Panc1 (cell line): ENCODE data around the gene TTR. TPM values are rescaled to one million over a fixed set of nuclear protein-coding genes. Genes with fewer than 3 reads are reported as not detected.

ENCODE experiments used
- ATAC-seq: fragments of 200-7000 bp; cut with Tn5 transposase; 2 replicates; pipeline ENCODE4 v1.9.1; 2020; ENCODE audit warnings: mild to moderate bottlenecking, moderate library complexity
- BruUV-seq: library from RNA; stranded (reverse); fragments of 400-500 nt; replicated peaks from 2 replicates; lab custom pipeline; 2021; lab: Mats Ljungman, UMichigan
- CTCF ChIA-PET: fragments of 300-600 bp; sonication (Branson Sonifier 250); formaldehyde crosslinking; loops from one replicate; lab custom pipeline; 2022; ENCODE audit warnings: antibody characterized with exemption; lab: Charles Lee
- POLR2A ChIA-PET: fragments of 300-600 bp; sonication (Branson Sonifier 250); formaldehyde crosslinking; loops from one replicate; lab custom pipeline; 2022; ENCODE audit warnings: antibody characterized with exemption; lab: Charles Lee
- DNase-seq: peaks from one replicate; pipeline ENCODE4 v3.0.0-alpha.2; 2010; ENCODE audit warnings: low read depth, low spot score
- H3K27ac ChIP-seq: 2 replicates; pipeline ENCODE4 v1.5.1; 2011; ENCODE audit warnings: mild to moderate bottlenecking, low read length, inconsistent platforms
- H3K27me3 ChIP-seq: fragments of 200-500 bp; sonication (Bioruptor generic); 2 replicates; pipeline ENCODE4 v1.6.0; 2014; ENCODE audit warnings: low read length, inconsistent platforms; ENCODE audit not compliant: control insufficient read depth, insufficient read depth
- H3K36me3 ChIP-seq: fragments of 200-500 bp; sonication (Bioruptor generic); 2 replicates; pipeline ENCODE4 v1.5.1; 2014; ENCODE audit warnings: inconsistent platforms, mild to moderate bottlenecking, low read length, moderate library complexity; ENCODE audit not compliant: control insufficient read depth, insufficient read depth
- H3K4me1 ChIP-seq: 2 replicates; pipeline ENCODE4 v1.5.1; 2011; ENCODE audit warnings: inconsistent platforms, mild to moderate bottlenecking, low read length, moderate library complexity; ENCODE audit not compliant: control insufficient read depth, insufficient read depth
- H3K4me3 ChIP-seq, 2 experiments: 2 replicates each; pipeline ENCODE4 v1.5.1; 2011 to 2012; ENCODE audit warnings: low read depth in 2 of 2, low read length in 2 of 2, mild to moderate bottlenecking in 2 of 2, inconsistent platforms in 1 of 2, moderate library complexity in 1 of 2
- H3K9me3 ChIP-seq: fragments of 200-500 bp; sonication (Bioruptor generic); 2 replicates; pipeline ENCODE4 v1.5.1; 2014; ENCODE audit warnings: low read depth, mild to moderate bottlenecking, inconsistent platforms, low read length, moderate library complexity; ENCODE audit not compliant: control insufficient read depth, insufficient read depth
- CTCF ChIP-seq: fragments of 450-650 bp; IDR thresholded peaks from 2 replicates; pipeline ENCODE4 v1.5.1; 2017; ENCODE audit warnings: mild to moderate bottlenecking
- POLR2AphosphoS5 ChIP-seq: IDR thresholded peaks from 2 replicates; pipeline ENCODE4 v1.6.1; 2012; ENCODE audit warnings: mild to moderate bottlenecking, low read depth, low read length, moderate library complexity
- REST ChIP-seq, 2 experiments: IDR thresholded peaks; 2 replicates each; pipeline ENCODE4 v1.6.1; 2011 to 2012; ENCODE audit warnings: low read depth in 2 of 2, control low read depth in 1 of 2, low read length in 1 of 2, mild to moderate bottlenecking in 1 of 2, moderate library complexity in 1 of 2; ENCODE audit not compliant: insufficient read depth in 1 of 2
- SIN3A ChIP-seq: IDR thresholded peaks from 2 replicates; pipeline ENCODE4 v1.6.1; 2012; ENCODE audit warnings: low read depth, mild to moderate bottlenecking, low read length, moderate library complexity, borderline replicate concordance; ENCODE audit not compliant: insufficient read depth
- TCF7L2 ChIP-seq: IDR thresholded peaks from 2 replicates; pipeline ENCODE4 v1.6.1; 2011; ENCODE audit warnings: mild to moderate bottlenecking, low read depth, low read length, inconsistent platforms
- in situ Hi-C: cut with HindIII; loops from 2 replicates; pipeline ENCODE4 v1.10.0; 2016; ENCODE audit warnings: low sequenced_read_pairs, low pct_unique_long_range_greater_than_20kb
- intact Hi-C: fragments of 100-400 bp; cut with micrococcal nuclease; formaldehyde crosslinking; loops from one replicate; pipeline ENCODE4 v1.10.0; 2022; ENCODE audit not compliant: unreplicated experiment
- total RNA-seq: library from RNA; stranded (reverse); gene quantifications from one replicate; pipeline ENCODE4 v1.2.1, GENCODE V29; 2021; ENCODE audit not compliant: unreplicated experiment

Gene TTR
- total RNA-seq, 1 experiment from 2014 or later, result 1.0 TPM

- TF ChIP-seq REST (IDR thresholded peaks at IDR 0.05; ENCODE audit: insufficient read depth in 1 of 2, low read depth in 2 of 2, low read length in 1 of 2) (no peak), TCF7L2 (no peak), CTCF (no peak), POLR2AphosphoS5 (no peak), SIN3A (no peak)
- no TSS peak for BruUV-seq
- Histone ChIP-seq H3K27ac (no peak overlapping the region), H3K36me3 (no peaks in the 10 kb centered on the region; the same call in 1 of the 2 replicates), H3K4me3 (no peak overlapping the region), H3K9me3 (no peaks in the 10 kb centered on the region), H3K27me3 (no peaks in the 10 kb centered on the region), H3K4me1 (no peaks in the 10 kb centered on the region)
- in situ Hi-C loops (no loop called here), intact Hi-C loops (no loop called here)
- ATAC-seq (no peak), DNase-seq (no peak)
- ChIA-PET POLR2A (no interaction called here), CTCF (no interaction called here)
Measured at GRCh38 chr18:31634331-31634713, 42.6 kb downstream of the TTR start.

GRCh38 chr18:31636387-31636786 is 44.7 kb downstream of the TTR start:
- H3K4me3 ChIP-seq, result no peak overlapping the region
- no peaks in the 10 kb centered on the region for H3K9me3 ChIP-seq
- no peaks in the 10 kb centered on the region for H3K4me1 ChIP-seq
- CTCF ChIA-PET, result no interaction called here
- BruUV-seq, result no TSS peak
- H3K27me3 ChIP-seq, result no peaks in the 10 kb centered on the region
- no peak for TF ChIP-seq CTCF
- TF ChIP-seq POLR2AphosphoS5, result no peak
- no peak for TF ChIP-seq REST (IDR thresholded peaks at IDR 0.05; ENCODE audit: insufficient read depth in 1 of 2, low read depth in 2 of 2, low read length in 1 of 2)
- TF ChIP-seq TCF7L2, result no peak
- no peak for TF ChIP-seq SIN3A
- no peak for DNase-seq
- H3K27ac ChIP-seq, result no peak overlapping the region
- no peaks in the 10 kb centered on the region; the same call in 1 of the 2 replicates for H3K36me3 ChIP-seq
- in situ Hi-C loops, result no loop called here
- intact Hi-C loops, result no loop called here
- POLR2A ChIA-PET, result no interaction called here
- ATAC-seq, result no peak
